ENCODE results near the gene HSD17B8. TPM values are rescaled to one million over a fixed set of nuclear protein-coding genes. Genes with fewer than 3 reads are reported as not detected.

Gene HSD17B8
- total RNA-seq, 1 donor from 2014 or later: 13.3 TPM

- Histone ChIP-seq H3K9me3 (no peaks in the 10 kb centered on the region), H3K4me1 (peaks cover 15% of the 10 kb centered on the region), H3K27me3 (ENCODE audit: low read depth) (no peaks in the 10 kb centered on the region), H3K27ac (no peak overlapping the region), H3K36me3 (peaks cover 66% of the 10 kb centered on the region), H3K4me3 (no peak overlapping the region)
- ATAC-seq (no peak), DNase-seq (no peak)
- no peak for TF ChIP-seq CTCF (IDR thresholded peaks at IDR 0.05)
- intact Hi-C loops (cut with DNase I): no loop called here
Observed at GRCh38 chr6:33254591-33254990, 50.1 kb downstream of the HSD17B8 start.

Small RNAs within 50 kb of the gene (microRNA-seq; reads per million reads assigned to microRNA genes)
- 2.0 reads per million for gene MIR219A1 (ENCODE audit: borderline number of aligned reads)

Other genes with a start within 250 kb of the HSD17B8 start
- gene BRD2, start 236.1 kb upstream of the HSD17B8 start, total RNA-seq: 173 TPM
- gene HLA-DOA, start 195.1 kb upstream of the HSD17B8 start, total RNA-seq: 31.2 TPM
- 600 TPM for gene HLA-DPA1, start 131.0 kb upstream of the HSD17B8 start, total RNA-seq
- 483 TPM for gene HLA-DPB1, start 128.7 kb upstream of the HSD17B8 start, total RNA-seq
- gene COL11A2, start 12.2 kb upstream of the HSD17B8 start, total RNA-seq: 0.77 TPM
- 47.4 TPM for gene RXRB, start 4.0 kb upstream of the HSD17B8 start, total RNA-seq
- gene SLC39A7, start 3.8 kb upstream of the HSD17B8 start, total RNA-seq: 76.0 TPM
- gene RING1, start 3.8 kb downstream of the HSD17B8 start, total RNA-seq: 43.1 TPM
- gene VPS52, start 67.2 kb downstream of the HSD17B8 start, total RNA-seq: 59.7 TPM
- gene RPS18, start 67.4 kb downstream of the HSD17B8 start, total RNA-seq: 1,662 TPM
- 19.6 TPM for gene B3GALT4, start 72.5 kb downstream of the HSD17B8 start, total RNA-seq
- gene WDR46, start 84.6 kb downstream of the HSD17B8 start, total RNA-seq: 34.4 TPM
- 32.9 TPM for gene PFDN6, start 84.9 kb downstream of the HSD17B8 start, total RNA-seq
- gene RGL2, start 94.3 kb downstream of the HSD17B8 start, total RNA-seq: 117 TPM
- gene TAPBP, start 109.4 kb downstream of the HSD17B8 start, total RNA-seq: 206 TPM
- gene ZBTB22, start 113.1 kb downstream of the HSD17B8 start, total RNA-seq: 27.5 TPM
- 36.0 TPM for gene DAXX, start 118.3 kb downstream of the HSD17B8 start, total RNA-seq
- 2.7 TPM for gene KIFC1, start 187.2 kb downstream of the HSD17B8 start, total RNA-seq
- gene PHF1, start 206.4 kb downstream of the HSD17B8 start, total RNA-seq: 69.7 TPM
- gene CUTA, start 213.5 kb downstream of the HSD17B8 start, total RNA-seq: 153 TPM
- gene SYNGAP1, start 215.4 kb downstream of the HSD17B8 start, total RNA-seq: 21.6 TPM
- gene ZBTB9, start 249.9 kb downstream of the HSD17B8 start, total RNA-seq: 9.5 TPM

All from lower lobe of right lung (tissue), 2 donors.